ENCODE data around the gene PPP1R12C. TPM values are rescaled to one million over a fixed set of nuclear protein-coding genes. Genes with fewer than 3 reads are reported as not detected.

Gene PPP1R12C
- total RNA-seq: 10 to 100 TPM; 55.4 to 55.8 TPM

DNA sequence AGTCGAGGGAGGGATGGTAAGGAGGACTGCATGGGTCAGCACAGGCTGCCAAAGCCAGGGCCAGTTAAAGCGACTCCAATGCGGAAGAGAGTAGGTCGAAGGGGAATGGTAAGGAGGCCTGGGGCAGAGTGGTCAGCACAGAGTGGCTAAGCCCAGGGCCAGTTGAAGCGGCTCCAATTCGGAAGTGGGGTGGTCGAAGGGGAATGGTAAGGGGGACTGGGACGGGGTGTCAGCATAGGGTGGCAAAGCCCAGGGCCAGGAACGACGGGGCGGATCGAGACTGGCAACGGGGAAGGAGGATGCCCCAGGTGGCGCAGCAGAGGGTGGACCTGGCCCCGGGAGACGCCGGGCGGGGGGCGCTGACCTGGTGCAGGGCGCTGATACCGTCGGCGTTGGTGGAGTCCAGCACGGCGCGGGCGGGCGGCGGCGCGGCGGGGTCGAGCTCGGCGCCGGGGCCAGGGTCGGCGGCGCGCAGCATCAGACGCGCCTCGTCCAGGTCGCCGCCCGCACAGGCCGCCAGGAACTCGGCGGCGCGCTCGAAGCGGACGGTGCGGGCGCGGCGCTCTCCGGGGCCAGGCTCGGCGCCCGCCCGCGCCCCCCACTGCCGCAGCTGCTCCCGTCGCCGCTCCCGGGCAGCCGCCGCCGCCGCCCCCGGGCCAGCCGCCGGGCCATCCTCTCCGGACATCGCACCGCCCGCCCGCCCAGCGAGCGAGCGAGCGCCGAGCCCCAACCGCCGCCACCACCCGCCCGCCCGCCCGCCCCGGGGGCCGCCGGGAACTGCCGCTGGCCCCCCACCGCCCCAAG is at the start of gene PPP1R12C:
Gene PPP1R12C (minus strand): TSS at position 779 of the 804 bp plus-strand sequence. CDS start 94 bp downstream, at position 685.
- ATAC-seq (peak; percentile 11), DNase-seq (peak; percentile 11)
- POLR2A ChIA-PET: interaction anchor here (0.6 to 1.9 kb wide), 5 partner anchors 23 to 805 kb away, joined by 3 to 6 read pairs (median 4); partner anchors contain the start of gene PPP6R1
- Mint-ChIP-seq H3K27ac (peak within 1 kb of the TSS; percentile 93), H3K4me3 (peak within 1 kb of the TSS; percentile 96), H3K27me3 (peaks cover 3% of the 10 kb centered on the region), H3K36me3 (ENCODE audit: low read depth) (peaks cover 6% of the 10 kb centered on the region), H3K9me3 (no peaks in the 10 kb centered on the region), H3K4me1 (ENCODE audit: low read depth) (peaks cover 24% of the 10 kb centered on the region)
- intact Hi-C loops (cut with micrococcal nuclease): no loop called here
- CTCF ChIA-PET: interaction anchor here (0.7 to 1.7 kb wide), 5 partner anchors 16 to 387 kb away, joined by 3 to 5 read pairs (median 4); no protein-coding TSS in a partner anchor
- TF ChIP-seq, protein P1, sequence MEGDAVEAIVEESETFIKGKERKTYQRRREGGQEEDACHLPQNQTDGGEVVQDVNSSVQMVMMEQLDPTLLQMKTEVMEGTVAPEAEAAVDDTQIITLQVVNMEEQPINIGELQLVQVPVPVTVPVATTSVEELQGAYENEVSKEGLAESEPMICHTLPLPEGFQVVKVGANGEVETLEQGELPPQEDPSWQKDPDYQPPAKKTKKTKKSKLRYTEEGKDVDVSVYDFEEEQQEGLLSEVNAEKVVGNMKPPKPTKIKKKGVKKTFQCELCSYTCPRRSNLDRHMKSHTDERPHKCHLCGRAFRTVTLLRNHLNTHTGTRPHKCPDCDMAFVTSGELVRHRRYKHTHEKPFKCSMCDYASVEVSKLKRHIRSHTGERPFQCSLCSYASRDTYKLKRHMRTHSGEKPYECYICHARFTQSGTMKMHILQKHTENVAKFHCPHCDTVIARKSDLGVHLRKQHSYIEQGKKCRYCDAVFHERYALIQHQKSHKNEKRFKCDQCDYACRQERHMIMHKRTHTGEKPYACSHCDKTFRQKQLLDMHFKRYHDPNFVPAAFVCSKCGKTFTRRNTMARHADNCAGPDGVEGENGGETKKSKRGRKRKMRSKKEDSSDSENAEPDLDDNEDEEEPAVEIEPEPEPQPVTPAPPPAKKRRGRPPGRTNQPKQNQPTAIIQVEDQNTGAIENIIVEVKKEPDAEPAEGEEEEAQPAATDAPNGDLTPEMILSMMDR (IDR thresholded peaks at IDR 0.05): no peak

- intact Hi-C loops (cut with micrococcal nuclease): no loop called here
- H3K4me3 Mint-ChIP-seq: peak within 1 kb of the TSS; percentile 66
- no peaks in the 10 kb centered on the region for H3K36me3 Mint-ChIP-seq (ENCODE audit: low read depth)
- ChIA-PET POLR2A (interaction anchor here (0.9 to 1.8 kb wide), 2 partner anchors 77 to 93 kb away, joined by 4 read pairs; partner anchors contain the start of gene PPP6R1), CTCF (interaction anchor here (0.6 to 2.2 kb wide), 7 partner anchors 8 to 1507 kb away, joined by 3 to 9 read pairs (median 4); no protein-coding TSS in a partner anchor)
- DNase-seq (peak; percentile 85), ATAC-seq (peak; percentile 91)
- H3K27ac Mint-ChIP-seq: no peak within 1 kb of the TSS
- peaks cover 53% of the 10 kb centered on the region for H3K27me3 Mint-ChIP-seq
- H3K9me3 Mint-ChIP-seq: no peaks in the 10 kb centered on the region
- TF ChIP-seq, protein P1 (IDR thresholded peaks at IDR 0.05): no peak
- peaks cover 10% of the 10 kb centered on the region for H3K4me1 Mint-ChIP-seq (ENCODE audit: low read depth)
Measured at GRCh38 chr19:55166530-55167268, 49.3 kb upstream of the PPP1R12C start, which contains the start of gene DNAAF3. Gene DNAAF3, minus strand, starts transcription at chr19:55166613. Its CDS starts 200 bp downstream, at chr19:55166413.

GRCh38 chr19:55165952-55166529 is 48.6 kb upstream of the PPP1R12C start:
- POLR2A ChIA-PET: interaction anchor here (1.8 kb wide), 1 partner anchor 93 kb away, joined by 4 read pairs; the partner anchor contains the start of gene PPP6R1
- H3K27me3 Mint-ChIP-seq: peaks cover 48% of the 10 kb centered on the region
- CTCF ChIA-PET: interaction anchor here (0.6 to 2.2 kb wide), 6 partner anchors 9 to 1507 kb away, joined by 3 to 9 read pairs (median 4); no protein-coding TSS in a partner anchor
- no peak overlapping the region for H3K27ac Mint-ChIP-seq
- DNase-seq: peak; percentile 79
- TF ChIP-seq, protein P1 (IDR thresholded peaks at IDR 0.05): peak; percentile 45
- H3K4me1 Mint-ChIP-seq (ENCODE audit: low read depth): peaks cover 10% of the 10 kb centered on the region
- H3K36me3 Mint-ChIP-seq (ENCODE audit: low read depth): no peaks in the 10 kb centered on the region
- peak overlapping the region; percentile 66 for H3K4me3 Mint-ChIP-seq
- no peaks in the 10 kb centered on the region for H3K9me3 Mint-ChIP-seq
- intact Hi-C loops (cut with micrococcal nuclease): no loop called here
- ATAC-seq: peak; percentile 79

DNA sequence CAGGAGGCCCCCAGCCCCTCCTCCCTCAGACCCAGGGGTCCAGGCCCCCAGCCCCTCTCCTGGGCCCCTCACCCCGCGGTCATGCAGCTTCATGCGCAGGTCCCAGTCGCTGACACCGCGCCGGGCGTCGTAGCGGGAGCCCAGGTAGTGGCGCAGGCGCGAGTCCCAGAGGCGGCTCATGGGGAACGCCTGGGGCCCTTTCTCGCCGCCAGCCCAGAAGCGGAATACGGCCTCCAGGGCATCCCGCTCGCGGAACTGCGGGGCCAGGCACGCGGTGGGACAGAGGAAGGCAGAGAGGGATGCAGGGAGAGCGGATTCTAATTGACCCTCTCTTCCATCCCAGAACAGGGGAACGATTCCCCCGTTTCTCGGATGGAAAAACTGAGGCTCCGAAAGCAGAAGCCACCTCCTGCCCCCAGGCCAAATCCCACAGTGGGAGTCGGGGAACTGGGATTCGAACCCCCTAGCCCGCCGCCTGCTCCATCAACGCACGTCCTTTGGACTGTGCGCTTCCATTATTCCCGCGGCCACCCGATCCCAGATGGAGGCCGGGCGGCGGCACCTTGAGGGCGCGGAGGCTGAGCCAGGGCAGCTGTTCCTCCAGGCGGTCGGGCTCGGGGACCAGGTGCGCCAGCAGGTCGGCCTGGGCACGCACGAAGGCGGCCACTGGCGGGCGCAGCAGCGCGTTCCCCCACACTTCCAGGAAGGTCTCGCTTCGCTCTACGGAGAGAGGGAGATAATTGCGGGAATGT is 44.3 kb upstream of the PPP1R12C start:
- DNase-seq (no peak), ATAC-seq (no peak)
- H3K27ac Mint-ChIP-seq: no peak overlapping the region

More for the DNA sequence above, 44.3 kb upstream of the PPP1R12C start:
- Mint-ChIP-seq H3K4me3 (no peak overlapping the region), H3K4me1 (ENCODE audit: low read depth) (peaks cover 8% of the 10 kb centered on the region), H3K9me3 (no peaks in the 10 kb centered on the region), H3K36me3 (ENCODE audit: low read depth) (no peaks in the 10 kb centered on the region), H3K27me3 (peaks cover 54% of the 10 kb centered on the region)
- TF ChIP-seq, protein P1 (IDR thresholded peaks at IDR 0.05): no peak
- POLR2A ChIA-PET: interaction anchor here (1.0 to 1.2 kb wide), 3 partner anchors 11 to 223 kb away, joined by 3 read pairs; partner anchors contain the start of gene TMEM238
- CTCF ChIA-PET: interaction anchor here (1.0 to 2.8 kb wide), 3 partner anchors 12 to 99 kb away, joined by 3 to 12 read pairs (median 4); partner anchors contain the start of gene RDH13
- intact Hi-C loops (cut with micrococcal nuclease): no loop called here
